Smooth muscle cell (in vitro differentiated cells): ENCODE measurements around the gene SLC33A1. TPM values are rescaled to one million over a fixed set of nuclear protein-coding genes. Genes with fewer than 3 reads are reported as not detected.
"Not testable (repeated sequence)": the region's sequence is repeated elsewhere in the genome, so short reads cannot be mapped to it uniquely, and the experiment has no call there.

ENCODE experiments used
- DNase-seq: peaks from one replicate; lab custom pipeline; 2025; ENCODE audit not compliant: unreplicated experiment; lab: John Stamatoyannopoulos, UW
- H2AFZ ChIP-seq: fragments of 200-600 bp; sonication (generic); 2 replicates; pipeline ENCODE4 v1.6.0; 2016; ENCODE audit warnings: antibody characterized with exemption, low read depth, mild to moderate bottlenecking
- H3F3A ChIP-seq: fragments of 200-600 bp; sonication (generic); 2 replicates; pipeline ENCODE4 v1.6.0; 2017; ENCODE audit warnings: antibody characterized with exemption, low read depth
- H3K27ac ChIP-seq: fragments of 200-600 bp; sonication (generic); 2 replicates; pipeline ENCODE4 v1.5.1; 2016; ENCODE audit warnings: low read depth, mild to moderate bottlenecking
- H3K27me3 ChIP-seq: fragments of 200-600 bp; sonication (generic); 2 replicates; pipeline ENCODE4 v1.6.1; 2016; ENCODE audit warnings: low read depth, mild to moderate bottlenecking
- H3K36me3 ChIP-seq: fragments of 200-600 bp; sonication (generic); 2 replicates; pipeline ENCODE4 v1.5.1; 2016; ENCODE audit warnings: low read depth
- H3K4me1 ChIP-seq: fragments of 200-600 bp; sonication (generic); 2 replicates; pipeline ENCODE4 v1.5.1; 2016; ENCODE audit warnings: low read depth
- H3K4me2 ChIP-seq: fragments of 200-600 bp; sonication (generic); 2 replicates; pipeline ENCODE4 v1.6.0; 2016; ENCODE audit warnings: mild to moderate bottlenecking
- H3K4me3 ChIP-seq: fragments of 200-600 bp; sonication (generic); 2 replicates; pipeline ENCODE4 v1.5.1; 2016; ENCODE audit warnings: mild to moderate bottlenecking
- H3K79me2 ChIP-seq: fragments of 200-600 bp; sonication (generic); 2 replicates; pipeline ENCODE4 v1.6.0; 2016; ENCODE audit warnings: low read depth, mild to moderate bottlenecking
- H3K9ac ChIP-seq: fragments of 200-600 bp; sonication (generic); 2 replicates; pipeline ENCODE4 v1.6.0; 2016; ENCODE audit warnings: low read depth
- H3K9me3 ChIP-seq: fragments of 200-600 bp; sonication (generic); replicated peaks from 2 replicates; pipeline ENCODE4 v1.5.1; 2016; ENCODE audit warnings: low read depth
- H4K20me1 ChIP-seq: fragments of 200-600 bp; sonication (generic); 2 replicates; pipeline ENCODE4 v1.6.0; 2016; ENCODE audit warnings: low read depth
- CTCF ChIP-seq: fragments of 200-600 bp; sonication (generic); IDR thresholded peaks from 2 replicates; pipeline ENCODE4 v1.5.1; 2017; ENCODE audit warnings: borderline replicate concordance, mild to moderate bottlenecking, antibody characterized with exemption; ENCODE audit not compliant: insufficient read depth, poor library complexity, severe bottlenecking
- WGBS: methylation state at CpG from one replicate; pipeline ENCODE4 v1.1.7; 2016; ENCODE audit warnings: low lambda C conversion rate; 5-methylcytosine and 5-hydroxymethylcytosine counted together
- polyA plus RNA-seq: library from polyadenylated mRNA; unstranded; fragments of >200 nt; fragmentation: Nextera tagmentation; extraction: Ambion mirVana; gene quantifications from 2 replicates; pipeline ENCODE4 v1.2.1, GENCODE V29; 2016
- total RNA-seq: library from RNA; depleted of rRNA; stranded (reverse); fragments of >200 nt; gene quantifications from 2 replicates; pipeline ENCODE4 v1.2.3, GENCODE V29; 2014

SLC33A1 gene
- total and polyA plus RNA-seq, 2 experiments from 2014 or later, result 16.4 to 34.9 TPM

GRCh38 chr3:155835341-155836071 is 18.7 kb downstream of the SLC33A1 start:
- no peak overlapping the region for H3K4me3 ChIP-seq
- H2AFZ ChIP-seq, result no peak overlapping the region
- no peaks in the 10 kb centered on the region for H3K9me3 ChIP-seq
- TF ChIP-seq CTCF, result no peak
- 93% methylated on average over 9 of the region's 9 CpGs for WGBS
- DNase-seq, result no peak
- H3K4me1 ChIP-seq, result no peaks in the 10 kb centered on the region
- peaks cover 15% of the 10 kb centered on the region for H3K79me2 ChIP-seq
- no peak overlapping the region for H3K9ac ChIP-seq
- H4K20me1 ChIP-seq, result peaks cover 34% of the 10 kb centered on the region
- no peak overlapping the region for H3K4me2 ChIP-seq
- no peaks in the 10 kb centered on the region for H3K27me3 ChIP-seq
- no peaks in the 10 kb centered on the region for H3F3A ChIP-seq
- H3K36me3 ChIP-seq, result no peaks in the 10 kb centered on the region
- H3K27ac ChIP-seq, result no peak overlapping the region

- not testable (repeated sequence) for H3F3A ChIP-seq, H3K79me2 ChIP-seq, H2AFZ ChIP-seq, H3K27ac ChIP-seq, H3K4me3 ChIP-seq, H3K9ac ChIP-seq, H3K27me3 ChIP-seq, DNase-seq, H3K36me3 ChIP-seq, H4K20me1 ChIP-seq, H3K4me2 ChIP-seq, H3K4me1 ChIP-seq, H3K9me3 ChIP-seq
- 96% methylated on average over 13 of the region's 13 CpGs for WGBS
Measured at GRCh38 chr3:155828490-155829098, 25.6 kb downstream of the SLC33A1 start.

GRCh38 chr3:155815030-155815545 is 39.1 kb downstream of the SLC33A1 start:
- H3K4me3 ChIP-seq, result no peak overlapping the region

GRCh38 chr3:155813224-155813623 is 41.0 kb downstream of the SLC33A1 start:
- not testable (repeated sequence) for H3K27ac ChIP-seq, H3K9ac ChIP-seq, H3K79me2 ChIP-seq, H2AFZ ChIP-seq, H3K4me2 ChIP-seq, H4K20me1 ChIP-seq, H3K9me3 ChIP-seq, DNase-seq, H3K4me1 ChIP-seq, H3K27me3 ChIP-seq, H3K4me3 ChIP-seq, H3F3A ChIP-seq, H3K36me3 ChIP-seq

More at GRCh38 chr3:155815030-155815545, 39.1 kb downstream of the SLC33A1 start:
- Histone ChIP-seq H3K79me2 (no peaks in the 10 kb centered on the region), H3K9ac (no peak overlapping the region), H3K9me3 (no peaks in the 10 kb centered on the region), H2AFZ (no peak overlapping the region), H3K4me1 (no peaks in the 10 kb centered on the region), H3F3A (no peaks in the 10 kb centered on the region), H3K36me3 (no peaks in the 10 kb centered on the region), H3K27ac (no peak overlapping the region), H3K4me2 (no peak overlapping the region), H4K20me1 (no peaks in the 10 kb centered on the region), H3K27me3 (no peaks in the 10 kb centered on the region)
- DNase-seq, result no peak
- TF ChIP-seq CTCF, result no peak
